ENCODE data around the gene MYO18B. TPM values are rescaled to one million over a fixed set of nuclear protein-coding genes. Genes with fewer than 3 reads are reported as not detected.

Gene MYO18B
- total and polyA plus RNA-seq, 2 donors (not counting 3 experiments of a cell fraction or from before 2014, with no cell fraction given), result 0.01 TPM; not detected in 1

GRCh38 chr22:25777870-25778269 lies 35.9 kb downstream of the MYO18B start:
- no peak overlapping the region for H3K27ac ChIP-seq (ENCODE audit: insufficient read depth, low read depth, low read length)
- CTCF ChIA-PET, result interaction anchor here (0.9 to 4.0 kb wide), 3 partner anchors 66 to 316 kb away, joined by 3 to 34 read pairs (median 3); no protein-coding TSS in a partner anchor
- no TSS peak for BruUV-seq (replicated peaks)
- no peaks in the 10 kb centered on the region for H4K20me1 ChIP-seq (replicated peaks; ENCODE audit: control insufficient read depth, extremely low read depth, insufficient read depth, low read length)
- H3K4me2 ChIP-seq (ENCODE audit: insufficient read depth, low read length), result no peak overlapping the region
- peak; percentile 44 for DNase-seq (ENCODE audit: low read depth, low spot score)
- no peaks in the 10 kb centered on the region for H3K4me1 ChIP-seq (ENCODE audit: control insufficient read depth, extremely low read depth, insufficient read depth, low read length)
- TF ChIP-seq JUN (IDR thresholded peaks at IDR 0.05; ENCODE audit: borderline replicate concordance, insufficient read depth, insufficient read length, low read depth) (no peak), MAX (IDR thresholded peaks at IDR 0.05; ENCODE audit: insufficient read depth, insufficient read length) (no peak), CTCF (IDR thresholded peaks at IDR 0.05; ENCODE audit: extremely low read depth in 1 of 2, insufficient read depth in 1 of 2, low read depth in 1 of 2, low read length in 2 of 2) (peak in 1 of 2 donors; percentile 33)
- H2AFZ ChIP-seq (ENCODE audit: low read depth, low read length), result no peak overlapping the region
- no peaks in the 10 kb centered on the region for H3K36me3 ChIP-seq (ENCODE audit: control insufficient read depth in 2 of 2, extremely low read depth in 1 of 2, insufficient read depth in 2 of 2, low read length in 2 of 2)
- no peak overlapping the region for H3K9ac ChIP-seq (replicated peaks; ENCODE audit: extremely low read depth, insufficient read depth, low read length)
- POLR2A ChIA-PET, result no interaction called here
- FAIRE-seq, result peak; percentile 48
- no peaks in the 10 kb centered on the region for H3K9me3 ChIP-seq (replicated peaks; ENCODE audit: control insufficient read depth, insufficient read depth, low read length)
- dilution Hi-C loops (cut with MboI; ENCODE audit: extremely low pct_ligation_motif_present, low sequenced_read_pairs) (no loop called here), intact Hi-C loops (cut with micrococcal nuclease) (loop anchor here (1.0 kb wide), 2 partner anchors 316 to 416 kb away; no protein-coding TSS in a partner anchor)
- no peaks in the 10 kb centered on the region for H3K79me2 ChIP-seq (ENCODE audit: control insufficient read depth, insufficient read depth, low read length)
- H3K27me3 ChIP-seq (ENCODE audit: control insufficient read depth in 2 of 2, insufficient read depth in 2 of 2, low read length in 2 of 2), result no peaks in the 10 kb centered on the region
- no peak overlapping the region for H3K4me3 ChIP-seq (replicated peaks in 1 of 3; ENCODE audit: insufficient read depth in 1 of 3, low read depth in 1 of 3, low read length in 3 of 3)
- H3K9me1 ChIP-seq (replicated peaks; ENCODE audit: control insufficient read depth, extremely low read depth, insufficient read depth, low read length), result no peaks in the 10 kb centered on the region

- no peaks in the 10 kb centered on the region for H4K20me1 ChIP-seq (replicated peaks; ENCODE audit: control insufficient read depth, extremely low read depth, insufficient read depth, low read length)
- BruUV-seq (replicated peaks), result no TSS peak
- TF ChIP-seq POLR2A (IDR thresholded peaks at IDR 0.05; ENCODE audit: low read depth, low read length) (no peak), MYC (IDR thresholded peaks at IDR 0.05; ENCODE audit: low read depth, low read length) (no peak), EZH2 (IDR thresholded peaks at IDR 0.05; ENCODE audit: borderline replicate concordance, low read depth, low read length, severe bottlenecking) (no peak), MAX (IDR thresholded peaks at IDR 0.05; ENCODE audit: insufficient read depth, insufficient read length) (no peak), CTCF (IDR thresholded peaks at IDR 0.05; ENCODE audit: extremely low read depth in 1 of 2, insufficient read depth in 1 of 2, low read depth in 1 of 2, low read length in 2 of 2) (no peak), FOS (IDR thresholded peaks at IDR 0.05; ENCODE audit: borderline replicate concordance, insufficient read depth, low read length) (no peak), GATA2 (IDR thresholded peaks at IDR 0.05; ENCODE audit: insufficient read depth, insufficient read length, low read depth, low read length) (no peak), JUN (IDR thresholded peaks at IDR 0.05; ENCODE audit: borderline replicate concordance, insufficient read depth, insufficient read length, low read depth) (no peak), POLR2AphosphoS5 (IDR thresholded peaks at IDR 0.05; ENCODE audit: insufficient read depth, low read depth, low read length) (no peak)
- H3K4me2 ChIP-seq (ENCODE audit: insufficient read depth, low read length), result no peak overlapping the region
- no peaks in the 10 kb centered on the region for H3K27me3 ChIP-seq (ENCODE audit: control insufficient read depth in 2 of 2, insufficient read depth in 2 of 2, low read length in 2 of 2)
- no peaks in the 10 kb centered on the region for H3K36me3 ChIP-seq (ENCODE audit: control insufficient read depth in 2 of 2, extremely low read depth in 1 of 2, insufficient read depth in 2 of 2, low read length in 2 of 2)
- H3K27ac ChIP-seq (ENCODE audit: insufficient read depth, low read depth, low read length), result no peak overlapping the region
- intact Hi-C loops (cut with micrococcal nuclease) (no loop called here), dilution Hi-C loops (cut with MboI; ENCODE audit: extremely low pct_ligation_motif_present, low sequenced_read_pairs) (no loop called here)
- DNase-seq (ENCODE audit: low read depth, low spot score), result no peak
- H3K9me3 ChIP-seq (replicated peaks; ENCODE audit: control insufficient read depth, insufficient read depth, low read length), result no peaks in the 10 kb centered on the region
- no peak overlapping the region for H2AFZ ChIP-seq (ENCODE audit: low read depth, low read length)
- POLR2A ChIA-PET, result no interaction called here
- no peak overlapping the region for H3K4me3 ChIP-seq (replicated peaks in 1 of 3; ENCODE audit: insufficient read depth in 1 of 3, low read depth in 1 of 3, low read length in 3 of 3)
- no peaks in the 10 kb centered on the region for H3K79me2 ChIP-seq (ENCODE audit: control insufficient read depth, insufficient read depth, low read length)
- no peak overlapping the region for H3K9ac ChIP-seq (replicated peaks; ENCODE audit: extremely low read depth, insufficient read depth, low read length)
- H3K4me1 ChIP-seq (ENCODE audit: control insufficient read depth, extremely low read depth, insufficient read depth, low read length), result no peaks in the 10 kb centered on the region
- no peaks in the 10 kb centered on the region for H3K9me1 ChIP-seq (replicated peaks; ENCODE audit: control insufficient read depth, extremely low read depth, insufficient read depth, low read length)
- no peak for FAIRE-seq
- CTCF ChIA-PET, result interaction anchor here (1.0 to 4.0 kb wide), 3 partner anchors 235 to 332 kb away, joined by 4 to 34 read pairs (median 6); no protein-coding TSS in a partner anchor
Measured at GRCh38 chr22:25779426-25779825, 37.4 kb downstream of the MYO18B start.

All from endothelial cell of umbilical vein (primary cell).